Loucy (cell line): ENCODE data around the gene FOXRED2.

ENCODE experiments used
- H2AFZ ChIP-seq: fragments of 200-600 bp; sonication (generic); 2 replicates; pipeline ENCODE4 v1.6.0; 2016; ENCODE audit warnings: antibody characterized with exemption, mild to moderate bottlenecking, low read length, moderate library complexity
- H3F3A ChIP-seq: fragments of 200-600 bp; 2 replicates; pipeline ENCODE4 v1.6.0; 2016; ENCODE audit warnings: antibody characterized with exemption, low read depth, mild to moderate bottlenecking
- H3K27me3 ChIP-seq: fragments of 200-600 bp; sonication (generic); 2 replicates; pipeline ENCODE4 v1.6.1; 2014; ENCODE audit warnings: low read length, mild to moderate bottlenecking; ENCODE audit not compliant: insufficient read depth, poor library complexity, severe bottlenecking
- H3K36me3 ChIP-seq: fragments of 200-600 bp; sonication (generic); 2 replicates; pipeline ENCODE4 v1.6.1; 2016; ENCODE audit warnings: low read length; ENCODE audit not compliant: insufficient read depth
- H3K4me1 ChIP-seq: fragments of 200-600 bp; sonication (generic); 2 replicates; pipeline ENCODE4 v1.5.1; 2014; ENCODE audit warnings: low read length, mild to moderate bottlenecking; ENCODE audit not compliant: insufficient read depth, poor library complexity, severe bottlenecking
- H3K4me2 ChIP-seq: fragments of 200-600 bp; sonication (generic); 2 replicates; pipeline ENCODE4 v1.6.0; 2014; ENCODE audit warnings: antibody characterized with exemption, low read length, low read depth, mild to moderate bottlenecking; ENCODE audit not compliant: poor library complexity, severe bottlenecking
- H3K4me3 ChIP-seq: fragments of 200-600 bp; sonication (generic); 2 replicates; pipeline ENCODE4 v1.5.1; 2014; ENCODE audit warnings: low read length, mild to moderate bottlenecking, mixed read lengths; ENCODE audit not compliant: poor library complexity, severe bottlenecking
- H3K79me2 ChIP-seq: fragments of 200-600 bp; sonication (generic); 2 replicates; pipeline ENCODE4 v1.6.1; 2014; ENCODE audit warnings: low read length; ENCODE audit not compliant: insufficient read depth
- H3K9ac ChIP-seq: fragments of 200-600 bp; sonication (generic); 2 replicates; pipeline ENCODE4 v1.6.0; 2014; ENCODE audit warnings: mild to moderate bottlenecking, low read depth, low read length, moderate library complexity; ENCODE audit not compliant: poor library complexity, severe bottlenecking
- H3K9me2 ChIP-seq: fragments of 200-600 bp; sonication (generic); replicated peaks from 2 replicates; pipeline ENCODE4 v1.6.1; 2016; ENCODE audit warnings: low read depth, low read length, mixed read lengths
- H3K9me3 ChIP-seq: fragments of 200-600 bp; sonication (generic); 2 replicates; pipeline ENCODE4 v1.6.1; 2014; ENCODE audit warnings: mild to moderate bottlenecking, antibody characterized with exemption, low read length, low read depth; ENCODE audit not compliant: insufficient read depth
- H4K20me1 ChIP-seq: fragments of 200-600 bp; sonication (generic); 2 replicates; pipeline ENCODE4 v1.6.0; 2014; ENCODE audit warnings: antibody characterized with exemption, low read length, mild to moderate bottlenecking; ENCODE audit not compliant: insufficient read depth, poor library complexity, severe bottlenecking
- CTCF ChIP-seq: fragments of 200-600 bp; sonication (generic); conservative IDR thresholded peaks from 2 replicates; pipeline ENCODE4 v1.5.1; 2014; ENCODE audit warnings: mild to moderate bottlenecking, antibody characterized with exemption, low read length
- EZH2phosphoT487 ChIP-seq: fragments of 200-600 bp; IDR thresholded peaks from 2 replicates; pipeline ENCODE4 v1.6.1; 2018; ENCODE audit warnings: antibody characterized with exemption, mild to moderate bottlenecking, moderate library complexity, borderline replicate concordance

FOXRED2 gene

GRCh38 chr22:36478966-36479365, 27.9 kb downstream of the FOXRED2 start:
- H2AFZ ChIP-seq: no peak overlapping the region
- peaks cover 22% of the 10 kb centered on the region; the same call in 1 of the 2 replicates for H3K36me3 ChIP-seq
- TF ChIP-seq EZH2phosphoT487: no peak
- peaks cover 18% of the 10 kb centered on the region for H3K4me1 ChIP-seq
- H3K4me2 ChIP-seq: peak overlapping the region; percentile 19
- H3F3A ChIP-seq: no peaks in the 10 kb centered on the region
- peaks cover 38% of the 10 kb centered on the region for H3K79me2 ChIP-seq
- no peak overlapping the region for H3K4me3 ChIP-seq
- no peaks in the 10 kb centered on the region for H3K9me3 ChIP-seq
- no peaks in the 10 kb centered on the region for H4K20me1 ChIP-seq
- H3K9me2 ChIP-seq: no peaks in the 10 kb centered on the region
- H3K27me3 ChIP-seq: no peaks in the 10 kb centered on the region
- no peak overlapping the region for H3K9ac ChIP-seq

GRCh38 chr22:36475341-36475740, 31.5 kb downstream of the FOXRED2 start:
- H3F3A ChIP-seq: no peaks in the 10 kb centered on the region
- no peaks in the 10 kb centered on the region for H3K9me2 ChIP-seq
- no peak overlapping the region for H2AFZ ChIP-seq
- peaks cover 29% of the 10 kb centered on the region; the same call in 1 of the 2 replicates for H3K36me3 ChIP-seq
- H4K20me1 ChIP-seq: no peaks in the 10 kb centered on the region
- TF ChIP-seq EZH2phosphoT487: no peak
- TF ChIP-seq CTCF: no peak
- H3K9me3 ChIP-seq: no peaks in the 10 kb centered on the region
- peaks cover 24% of the 10 kb centered on the region for H3K79me2 ChIP-seq
- H3K9ac ChIP-seq: no peak overlapping the region
- no peaks in the 10 kb centered on the region for H3K27me3 ChIP-seq
- H3K4me1 ChIP-seq: peaks cover 10% of the 10 kb centered on the region
- no peak overlapping the region for H3K4me2 ChIP-seq
- H3K4me3 ChIP-seq: no peak overlapping the region

- H3F3A ChIP-seq: no peaks in the 10 kb centered on the region
- peaks cover 6% of the 10 kb centered on the region for H3K79me2 ChIP-seq
- no peaks in the 10 kb centered on the region for H3K9me2 ChIP-seq
- no peaks in the 10 kb centered on the region for H3K9me3 ChIP-seq
- H3K9ac ChIP-seq: no peak overlapping the region
- H3K4me1 ChIP-seq: peaks cover 21% of the 10 kb centered on the region
- H3K36me3 ChIP-seq: peaks cover 25% of the 10 kb centered on the region; the same call in 1 of the 2 replicates
- H3K4me2 ChIP-seq: no peak overlapping the region
- no peaks in the 10 kb centered on the region for H3K27me3 ChIP-seq
- no peaks in the 10 kb centered on the region for H4K20me1 ChIP-seq
- H2AFZ ChIP-seq: no peak overlapping the region
- H3K4me3 ChIP-seq: no peak overlapping the region
- no peak for TF ChIP-seq EZH2phosphoT487
- TF ChIP-seq CTCF: no peak
Observed at GRCh38 chr22:36472689-36473088, 34.2 kb downstream of the FOXRED2 start.

GRCh38 chr22:36471341-36471821, 35.5 kb downstream of the FOXRED2 start:
- peaks cover 19% of the 10 kb centered on the region; the same call in 1 of the 2 replicates for H3K36me3 ChIP-seq
- no peak overlapping the region for H3K4me2 ChIP-seq
- H2AFZ ChIP-seq: no peak overlapping the region
- no peak overlapping the region for H3K9ac ChIP-seq
- peaks cover 33% of the 10 kb centered on the region for H3K4me1 ChIP-seq
- H4K20me1 ChIP-seq: no peaks in the 10 kb centered on the region
- H3K27me3 ChIP-seq: no peaks in the 10 kb centered on the region
- H3K79me2 ChIP-seq: peaks cover 6% of the 10 kb centered on the region
- no peaks in the 10 kb centered on the region for H3K9me3 ChIP-seq
- H3K4me3 ChIP-seq: no peak overlapping the region
- H3K9me2 ChIP-seq: no peaks in the 10 kb centered on the region
- TF ChIP-seq EZH2phosphoT487 (no peak), CTCF (no peak)
- H3F3A ChIP-seq: no peaks in the 10 kb centered on the region
